SK-N-SH (cell line): ENCODE measurements around the gene OSGEP. TPM values are rescaled to one million over a fixed set of nuclear protein-coding genes. Genes with fewer than 3 reads are reported as not detected.
A peak's percentile ranks its signal among the peaks of the same experiment; 100 is the strongest.

Source experiments
- CTCF ChIA-PET: fragments of 300-600, 350-600 bp; formaldehyde crosslinking; extraction: SDS; loops from one replicate; lab custom pipeline; 2021; lab: Yijun Ruan, JAX
- POLR2A ChIA-PET: fragments of 350-600 bp; sonication (Branson Sonifier 250); formaldehyde crosslinking; extraction: SDS; loops from one replicate; lab custom pipeline; 2020; ENCODE audit warnings: antibody characterized with exemption, inconsistent platforms; lab: Yijun Ruan, JAX
- DNase-seq: peaks from one replicate; pipeline ENCODE4 v3.0.0; 2012
- H2AFZ ChIP-seq: fragments of 200-600 bp; sonication (generic); 2 replicates; pipeline ENCODE4 v1.8.1; 2016; ENCODE audit warnings: antibody characterized with exemption, mild to moderate bottlenecking, low read depth
- H3F3A ChIP-seq: fragments of 200-600 bp; sonication (generic); replicated peaks from 2 replicates; pipeline ENCODE3; 2016; ENCODE audit warnings: antibody characterized with exemption, mild to moderate bottlenecking; ENCODE audit not compliant: insufficient read depth
- H3K27ac ChIP-seq, 2 experiments: fragments of 200-500 bp in 1 of 2; fragments of 200-600 bp in 1 of 2; sonication (Bioruptor generic) in 1 of 2; sonication (generic), shearing (Covaris generic) in 1 of 2; 2 replicates each; pipeline versions ENCODE4 v1.5.1 to v1.6.1; 2014 to 2016; ENCODE audit warnings: low read depth in 2 of 2, inconsistent platforms in 1 of 2, low read length in 1 of 2, mild to moderate bottlenecking in 1 of 2, mixed read lengths in 1 of 2
- H3K27me3 ChIP-seq: fragments of 200-600 bp; sonication (generic), shearing (Covaris generic); 2 replicates; pipeline ENCODE4 v1.6.1; 2016; ENCODE audit warnings: mixed run types; ENCODE audit not compliant: insufficient read depth
- H3K36me3 ChIP-seq, 2 experiments: fragments of 200-500 bp in 1 of 2; fragments of 200-600 bp in 1 of 2; sonication (Bioruptor generic) in 1 of 2; sonication (generic) in 1 of 2; replicated peaks in 1 of 2; 2 replicates each; pipeline versions ENCODE3 to v1.5.1; 2014 to 2016; ENCODE audit warnings: low read length in 1 of 2, mild to moderate bottlenecking in 1 of 2; ENCODE audit not compliant: insufficient read depth in 2 of 2, control insufficient read depth in 1 of 2
- H3K4me1 ChIP-seq, 2 experiments: fragments of 200-500 bp in 1 of 2; fragments of 200-600 bp in 1 of 2; sonication (Bioruptor generic) in 1 of 2; sonication (generic), shearing (Covaris generic) in 1 of 2; 2 replicates each; pipeline versions ENCODE4 v1.5.1 to v1.6.1; 2014 to 2016; ENCODE audit warnings: low read depth in 1 of 2, low read length in 1 of 2, mixed run types in 1 of 2; ENCODE audit not compliant: insufficient read depth in 2 of 2, control insufficient read depth in 1 of 2
- H3K4me2 ChIP-seq: fragments of 200-600 bp; sonication (generic), shearing (Covaris generic); 2 replicates; pipeline ENCODE4 v1.6.1; 2017; ENCODE audit warnings: mixed run types
- H3K4me3 ChIP-seq, 2 experiments: fragments of 200-500 bp in 1 of 2; fragments of 200-600 bp in 1 of 2; sonication (Bioruptor generic) in 1 of 2; sonication (generic), shearing (Covaris generic) in 1 of 2; 2 replicates each; pipeline versions ENCODE4 v1.5.1 to v1.8.1; 2014 to 2016; ENCODE audit warnings: low read depth in 2 of 2, inconsistent platforms in 1 of 2, low read length in 1 of 2, mild to moderate bottlenecking in 1 of 2, mixed read lengths in 1 of 2, moderate library complexity in 1 of 2
- H3K79me2 ChIP-seq: fragments of 200-600 bp; sonication (generic); 2 replicates; pipeline ENCODE4 v1.8.1; 2017; ENCODE audit warnings: mild to moderate bottlenecking; ENCODE audit not compliant: insufficient read depth
- H3K9ac ChIP-seq: fragments of 200-600 bp; sonication (generic); 2 replicates; pipeline ENCODE4 v1.6.1; 2017; ENCODE audit warnings: mixed run types
- H3K9me2 ChIP-seq: fragments of 200-600 bp; sonication (generic); 2 replicates; pipeline ENCODE4 v1.6.1; 2017; ENCODE audit warnings: mixed run types
- H3K9me3 ChIP-seq: fragments of 200-600 bp; sonication (generic); 2 replicates; pipeline ENCODE4 v1.6.1; 2017; ENCODE audit warnings: mixed run types, mild to moderate bottlenecking, moderate library complexity
- H4K20me1 ChIP-seq: fragments of 200-600 bp; sonication (generic); 2 replicates; pipeline ENCODE4 v1.6.1; 2017; ENCODE audit warnings: mild to moderate bottlenecking, mixed run types; ENCODE audit not compliant: insufficient read depth
- CHD2 ChIP-seq: fragments of 150-350 bp; IDR thresholded peaks from 2 replicates; pipeline ENCODE4 v1.6.1; 2018; ENCODE audit warnings: low read length; ENCODE audit not compliant: partially characterized antibody
- ELF1 ChIP-seq: IDR thresholded peaks from 2 replicates; pipeline ENCODE4 v1.4.0; 2012
- EZH2phosphoT487 ChIP-seq: fragments of 200-600 bp; sonication (generic); IDR thresholded peaks from 2 replicates; pipeline ENCODE4 v1.6.1; 2017; ENCODE audit warnings: low read depth, mixed run types, mild to moderate bottlenecking, antibody characterized with exemption, moderate library complexity, borderline replicate concordance
- FOSL2 ChIP-seq: IDR thresholded peaks from 2 replicates; pipeline ENCODE4 v1.4.0; 2012; ENCODE audit warnings: low read depth, mild to moderate bottlenecking, moderate library complexity, borderline replicate concordance
- FOXJ3 ChIP-seq: sonication (generic); formaldehyde crosslinking; IDR thresholded peaks from 2 replicates; pipeline ENCODE4 v1.5.1; 2020; ENCODE audit warnings: mild to moderate bottlenecking, missing genetic modification reagents
- GABPA ChIP-seq: IDR thresholded peaks from 2 replicates; pipeline ENCODE4 v1.4.0; 2012; ENCODE audit warnings: low read depth, mild to moderate bottlenecking
- GATA2 ChIP-seq: sonication (generic); formaldehyde crosslinking; IDR thresholded peaks from 2 replicates; pipeline ENCODE4 v1.5.0; 2020; ENCODE audit warnings: mild to moderate bottlenecking, missing genetic modification reagents
- JUND ChIP-seq: IDR thresholded peaks from 2 replicates; pipeline ENCODE4 v1.4.0; 2012
- MAX ChIP-seq: IDR thresholded peaks from 2 replicates; pipeline ENCODE4 v1.4.0; 2012; ENCODE audit warnings: low read depth
- MEF2A ChIP-seq: IDR thresholded peaks from 2 replicates; pipeline ENCODE4 v1.4.0; 2012; ENCODE audit warnings: low read depth, borderline replicate concordance
- MXI1 ChIP-seq: IDR thresholded peaks from 2 replicates; pipeline ENCODE4 v1.6.1; 2012; ENCODE audit warnings: mild to moderate bottlenecking, low read depth, low read length, improper control_type of control experiment
- NRF1 ChIP-seq: IDR thresholded peaks from 2 replicates; pipeline ENCODE4 v1.6.1; 2012; ENCODE audit warnings: low read depth, mild to moderate bottlenecking, low read length
- POLR2AphosphoS5 ChIP-seq: IDR thresholded peaks from 2 replicates; pipeline ENCODE4 v1.6.1; 2012; ENCODE audit warnings: low read depth, low read length
- RFX5 ChIP-seq: IDR thresholded peaks from 2 replicates; pipeline ENCODE4 v1.6.1; 2012; ENCODE audit warnings: mild to moderate bottlenecking, improper control_type of control experiment, low read length
- SIN3A ChIP-seq: IDR thresholded peaks from 2 replicates; pipeline ENCODE4 v1.6.1; 2012; ENCODE audit warnings: low read depth, mild to moderate bottlenecking, low read length, moderate library complexity, borderline replicate concordance
- TCF12 ChIP-seq: IDR thresholded peaks from 2 replicates; pipeline ENCODE4 v1.4.0; 2012
- TEAD4 ChIP-seq: IDR thresholded peaks from 2 replicates; pipeline ENCODE4 v1.4.0; 2012; ENCODE audit warnings: mild to moderate bottlenecking, borderline replicate concordance; ENCODE audit not compliant: insufficient read depth
- USF1 ChIP-seq: IDR thresholded peaks from 2 replicates; pipeline ENCODE4 v1.4.0; 2012; ENCODE audit warnings: low read depth, borderline replicate concordance
- YY1 ChIP-seq: IDR thresholded peaks from 2 replicates; pipeline ENCODE4 v1.4.0; 2012; ENCODE audit warnings: low read depth, mild to moderate bottlenecking
- WGBS: methylation state at CpG from one replicate; pipeline ENCODE4 v1.1.6; 2017; ENCODE audit warnings: low lambda C conversion rate; 5-methylcytosine and 5-hydroxymethylcytosine counted together
- polyA plus RNA-seq, 3 experiments: library from polyadenylated mRNA; depleted of rRNA; stranded (reverse); fragments of >200 nt; gene quantifications; 2 replicates each; pipeline ENCODE4 v1.2.3, GENCODE V29; 2012

The OSGEP gene
- polyA plus RNA-seq, 1 of the 3 experiments (the other 2 are of a cell fraction) = 32.9 TPM

GRCh38 chr14:20438664-20439063 is 15.9 kb downstream of the OSGEP start:
- H2AFZ ChIP-seq = no peak overlapping the region

GRCh38 chr14:20436363-20436755 is 18.3 kb downstream of the OSGEP start:
- Histone ChIP-seq H4K20me1 (no peaks in the 10 kb centered on the region), H3K9ac (no peak overlapping the region), H3K27ac (no peak overlapping the region), H3K4me1 (no peaks in the 10 kb centered on the region), H3K9me3 (no peaks in the 10 kb centered on the region), H3K79me2 (no peaks in the 10 kb centered on the region), H3F3A (no peaks in the 10 kb centered on the region), H3K9me2 (no peaks in the 10 kb centered on the region), H3K36me3 (no peaks in the 10 kb centered on the region), H3K27me3 (no peaks in the 10 kb centered on the region; the same call in 1 of the 2 replicates), H3K4me2 (no peak overlapping the region), H3K4me3 (no peak overlapping the region), H2AFZ (no peak overlapping the region)
- CTCF ChIA-PET = interaction anchor here (0.7 to 1.8 kb wide), 2 partner anchors 21 to 178 kb away, joined by 3 to 8 read pairs; no protein-coding TSS in a partner anchor
- no peak for DNase-seq
- POLR2A ChIA-PET = no interaction called here
- TF ChIP-seq FOSL2 (peak; percentile 10; the same call in 1 of the 2 replicates), EZH2phosphoT487 (no peak), TCF12 (no peak)
- WGBS = 76% methylated on average over 4 of the region's 4 CpGs

More at GRCh38 chr14:20438664-20439063, 15.9 kb downstream of the OSGEP start:
- Histone ChIP-seq H3K9me2 (no peaks in the 10 kb centered on the region), H3K9me3 (no peaks in the 10 kb centered on the region), H3K9ac (no peak overlapping the region), H3K79me2 (no peaks in the 10 kb centered on the region), H3K4me2 (no peak overlapping the region), H4K20me1 (no peaks in the 10 kb centered on the region), H3K36me3 (no peaks in the 10 kb centered on the region), H3K4me3 (no peak overlapping the region), H3F3A (no peaks in the 10 kb centered on the region), H3K27me3 (no peaks in the 10 kb centered on the region; the same call in 1 of the 2 replicates), H3K27ac (no peak overlapping the region), H3K4me1 (no peaks in the 10 kb centered on the region)
- TF ChIP-seq GABPA (no peak), MEF2A (no peak), TEAD4 (no peak), NRF1 (no peak), TCF12 (no peak), JUND (no peak), SIN3A (no peak), MXI1 (no peak), RFX5 (no peak), USF1 (no peak), POLR2AphosphoS5 (no peak), MAX (no peak), ELF1 (no peak), GATA2 (CRISPR knock-in tag) (no peak), CHD2 (no peak), FOXJ3 (no peak), YY1 (no peak)
- ChIA-PET POLR2A (no interaction called here), CTCF (no interaction called here)
- DNase-seq = no peak
- 49% methylated on average over 7 of the region's 7 CpGs for WGBS
